Motor neuron (in vitro differentiated cells): ENCODE measurements around the gene GOT1. TPM values are rescaled to one million over a fixed set of nuclear protein-coding genes. Genes with fewer than 3 reads are reported as not detected.

ENCODE experiments used
- ATAC-seq, 8 experiments: fragments of 200-7000 bp; cut with Tn5 transposase; replicated peaks in 6 of 8; 2 replicates each; pipeline ENCODE4 v1.8.0; 2021; ENCODE audit warnings: mild to moderate bottlenecking in 8 of 8, moderate library complexity in 8 of 8
- H3K27ac ChIP-seq, 2 donors: fragments of 250-450 bp; sonication (Bioruptor Pico); 2 replicates each; pipeline ENCODE4 v1.9.0; 2021; ENCODE audit warnings: antibody characterized with exemption in 2 of 2, mild to moderate bottlenecking in 2 of 2, moderate library complexity in 1 of 2
- H3K4me1 ChIP-seq, 2 donors: fragments of 250-450 bp; sonication (Bioruptor Pico); replicated peaks in 1 of 2; 2 replicates each; pipeline ENCODE4 v1.6.1; 2021; ENCODE audit warnings: antibody characterized with exemption in 2 of 2, mild to moderate bottlenecking in 2 of 2, moderate library complexity in 1 of 2
- H3K4me3 ChIP-seq, 5 donors: fragments of 250-450 bp; sonication (Bioruptor Pico); 2 replicates each; pipeline ENCODE4 v1.9.0; 2021; ENCODE audit warnings: antibody characterized with exemption in 5 of 5, mild to moderate bottlenecking in 5 of 5, moderate library complexity in 4 of 5
- WGBS, 10 experiments: fragments of 450-650 bp; shearing (Covaris generic); methylation state at CpG; one replicate each; pipeline ENCODE4 v1.0.0; 2022; 5-methylcytosine and 5-hydroxymethylcytosine counted together
- in situ Hi-C, 9 experiments: fragments of 400-800 bp; cut with MboI; loops; one replicate each; pipeline ENCODE4 v1.15.0; 2021; ENCODE audit warnings: low sequenced_read_pairs in 9 of 9, low pct_unique_long_range_greater_than_20kb in 2 of 9; ENCODE audit not compliant: unreplicated experiment in 9 of 9
- total RNA-seq, 8 experiments: library from RNA; unstranded; fragments of 300-600 nt; gene quantifications; 2 replicates each; pipeline versions ENCODE4 v1.2.3 to v1.2.4, GENCODE V29; 2022

GOT1 gene
- total RNA-seq, 8 experiments from 2014 or later, result 21.3 to 97.7 (median 50.1) TPM

GRCh38 chr10:99431190-99431760 is 851 bp upstream of the GOT1 start:
- H3K4me1 ChIP-seq, result peaks cover 5 to 22% of the 10 kb centered on the region in 2 donors
- 0 to 14% (median 2%) methylated on average over 4 to 15 of the region's 20 CpGs; no CpG with 5 or more reads in 2 of the 10 experiments for WGBS, 10 experiments
- in situ Hi-C loops, result loop anchor here in 6 of 9 experiments (10.0 to 25.0 kb wide), 3 partner anchors 114 to 281 kb away; partner anchors contain the start of gene SLC25A28 (in 5 of the 6)
- peak overlapping the region; percentile 73 to 88 for H3K27ac ChIP-seq
- H3K4me3 ChIP-seq, result peak overlapping the region; percentile 94 to 99 (median 95)
- ATAC-seq, result peak in 6 of 8 experiments; percentile 1 to 22 (median 8)

GRCh38 chr10:99430116-99430450 is 341 bp downstream of the GOT1 start:
- WGBS, 10 experiments, result 0 to 18% (median 11%) methylated on average over 1 to 9 of the region's 14 CpGs; no CpG with 5 or more reads in 5 of the 10 experiments
- Histone ChIP-seq H3K27ac (peak overlapping the region; percentile 90 to 92), H3K4me3 (peak overlapping the region; percentile 94 to 99 (median 95)), H3K4me1 (peaks cover 5 to 22% of the 10 kb centered on the region in 2 donors)
- in situ Hi-C loops, result loop anchor here in 6 of 9 experiments (10.0 to 25.0 kb wide), 3 partner anchors 115 to 282 kb away; partner anchors contain the start of gene SLC25A28 (in 5 of the 6)
- ATAC-seq, result peak in 2 of 8 experiments; percentile 11

GRCh38 chr10:99429517-99430095 is 818 bp downstream of the GOT1 start:
- Histone ChIP-seq H3K4me1 (peaks cover 5 to 22% of the 10 kb centered on the region in 2 donors), H3K4me3 (peak overlapping the region; percentile 94 to 99 (median 95)), H3K27ac (peak overlapping the region in 1 of 2 donors; percentile 92)
- in situ Hi-C loops, result loop anchor here in 6 of 9 experiments (10.0 to 25.0 kb wide), 3 partner anchors 115 to 283 kb away; partner anchors contain the start of gene SLC25A28 (in 5 of the 6)
- 7 to 80% (median 22%) methylated on average over 1 to 6 of the region's 6 CpGs for WGBS, 10 experiments
- ATAC-seq, result no peak

- WGBS, 10 experiments, result 82 to 100% (median 89%) methylated on average over 1 to 3 of the region's 4 CpGs; no CpG with 5 or more reads in 2 of the 10 experiments
- in situ Hi-C loops, result loop anchor here in 6 of 9 experiments (25.0 kb wide), 2 partner anchors 185 to 285 kb away; partner anchors contain the start of gene SLC25A28 (in 5 of the 6)
- no peak for ATAC-seq
- H3K4me1 ChIP-seq, result peaks cover 5 to 22% of the 10 kb centered on the region in 2 donors
- H3K4me3 ChIP-seq, result no peak overlapping the region
- no peak overlapping the region for H3K27ac ChIP-seq
Observed at GRCh38 chr10:99427566-99428190, 2.7 kb downstream of the GOT1 start.

GRCh38 chr10:99426689-99427088 is 3.7 kb downstream of the GOT1 start:
- in situ Hi-C loops, result loop anchor here in 6 of 9 experiments (25.0 kb wide), 2 partner anchors 186 to 286 kb away; partner anchors contain the start of gene SLC25A28 (in 5 of the 6)
- WGBS, 10 experiments, result 56 to 100% (median 87%) methylated on average over 1 to 3 of the region's 3 CpGs; no CpG with 5 or more reads in 1 of the 10 experiments
- H3K27ac ChIP-seq, result no peak overlapping the region

GRCh38 chr10:99425204-99425603 is 5.2 kb downstream of the GOT1 start:
- ATAC-seq, result no peak
- 86 to 100% (median 100%) methylated on average over 1 of the region's 1 CpG; no CpG with 5 or more reads in 3 of the 10 experiments for WGBS, 10 experiments
- Histone ChIP-seq H3K4me3 (no peak overlapping the region), H3K4me1 (peaks cover 5 to 14% of the 10 kb centered on the region in 2 donors), H3K27ac (no peak overlapping the region)
- in situ Hi-C loops, result loop anchor here in 6 of 9 experiments (25.0 kb wide), 2 partner anchors 187 to 287 kb away; partner anchors contain the start of gene SLC25A28 (in 5 of the 6)

More at GRCh38 chr10:99426689-99427088, 3.7 kb downstream of the GOT1 start:
- peaks cover 5 to 15% of the 10 kb centered on the region in 2 donors for H3K4me1 ChIP-seq
- no peak overlapping the region for H3K4me3 ChIP-seq
- no peak for ATAC-seq

- no peak overlapping the region for H3K27ac ChIP-seq
- in situ Hi-C loops, result loop anchor here in 6 of 9 experiments (25.0 kb wide), 2 partner anchors 188 to 288 kb away; partner anchors contain the start of gene SLC25A28 (in 5 of the 6)
Observed at GRCh38 chr10:99424656-99425055, 5.8 kb downstream of the GOT1 start.

GRCh38 chr10:99422529-99423096 is 7.8 kb downstream of the GOT1 start:
- WGBS, 10 experiments, result 54 to 100% (median 85%) methylated on average over 1 to 5 of the region's 5 CpGs
- no peak overlapping the region for H3K27ac ChIP-seq
- no peaks in the 10 kb centered on the region for H3K4me1 ChIP-seq
- in situ Hi-C loops, result no loop called here
- H3K4me3 ChIP-seq, result no peak overlapping the region
- ATAC-seq, result peak in 1 of 8 experiments; percentile 75

More at GRCh38 chr10:99424656-99425055, 5.8 kb downstream of the GOT1 start:
- peaks cover 4 to 11% of the 10 kb centered on the region in 2 donors for H3K4me1 ChIP-seq
- ATAC-seq, result no peak
- 83 to 100% (median 100%) methylated on average over 1 of the region's 1 CpG; no CpG with 5 or more reads in 3 of the 10 experiments for WGBS, 10 experiments
- H3K4me3 ChIP-seq, result no peak overlapping the region

- Histone ChIP-seq H3K27ac (no peak overlapping the region), H3K4me3 (no peak overlapping the region), H3K4me1 (no peaks in the 10 kb centered on the region)
- ATAC-seq, result no peak
- in situ Hi-C loops, result no loop called here
- WGBS, 10 experiments, result 88 to 100% (median 100%) methylated on average over 1 to 3 of the region's 3 CpGs
Observed at GRCh38 chr10:99421233-99421739, 9.1 kb downstream of the GOT1 start.

GRCh38 chr10:99419688-99420087 is 10.7 kb downstream of the GOT1 start:
- Histone ChIP-seq H3K4me1 (no peaks in the 10 kb centered on the region), H3K4me3 (no peak overlapping the region), H3K27ac (no peak overlapping the region)
- in situ Hi-C loops, result no loop called here
- 100% methylated on average over 1 to 2 of the region's 2 CpGs; no CpG with 5 or more reads in 5 of the 10 experiments for WGBS, 10 experiments
- no peak for ATAC-seq

GRCh38 chr10:99418910-99419624 is 11.4 kb downstream of the GOT1 start:
- no peak for ATAC-seq
- no peaks in the 10 kb centered on the region for H3K4me1 ChIP-seq
- no peak overlapping the region for H3K27ac ChIP-seq
- in situ Hi-C loops, result no loop called here
- H3K4me3 ChIP-seq, result no peak overlapping the region

- Histone ChIP-seq H3K4me3 (no peak overlapping the region), H3K27ac (no peak overlapping the region), H3K4me1 (no peaks in the 10 kb centered on the region)
- WGBS, 10 experiments, result no CpG with 5 or more reads among the region's 1 CpG
- in situ Hi-C loops, result no loop called here
- no peak for ATAC-seq
Observed at GRCh38 chr10:99412099-99412498, 18.3 kb downstream of the GOT1 start.
